ENCODE measurements around the gene GABARAPL1.

GABARAPL1 gene

GRCh38 chr12:10234562-10234961 is 21.9 kb downstream of the GABARAPL1 start:
- DNase-seq (ENCODE audit: low spot score): no peak

- peak; percentile 74 for DNase-seq (ENCODE audit: low spot score)
Observed at GRCh38 chr12:10235761-10236631, 23.3 kb downstream of the GABARAPL1 start.

GRCh38 chr12:10236720-10237119 is 24.0 kb downstream of the GABARAPL1 start:
- DNase-seq (ENCODE audit: low spot score): no peak

- DNase-seq (ENCODE audit: low spot score): no peak
Observed at GRCh38 chr12:10238526-10238925, 25.8 kb downstream of the GABARAPL1 start.

GRCh38 chr12:10241290-10241689 is 28.6 kb downstream of the GABARAPL1 start:
- DNase-seq (ENCODE audit: low spot score): no peak

DNA sequence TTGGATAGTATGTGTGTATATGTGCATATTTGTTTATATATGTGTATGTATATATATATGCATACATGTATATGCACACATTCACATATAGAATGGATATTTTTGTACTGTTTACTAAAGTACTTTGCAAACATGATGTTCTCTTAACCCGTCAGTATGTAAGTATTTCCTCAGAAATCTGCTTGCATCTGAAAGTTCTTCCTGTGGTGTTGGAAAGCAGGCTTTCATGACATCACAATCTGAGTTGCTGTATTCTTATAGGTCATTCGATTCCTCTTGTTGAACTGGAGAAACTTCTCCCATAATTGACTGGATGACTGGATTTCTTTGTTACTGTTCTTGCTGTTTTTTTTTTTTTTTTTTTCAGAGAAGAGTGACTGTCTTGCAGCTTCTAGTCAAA is 29.1 kb downstream of the GABARAPL1 start:
- no peak for DNase-seq (ENCODE audit: low spot score)

DNA sequence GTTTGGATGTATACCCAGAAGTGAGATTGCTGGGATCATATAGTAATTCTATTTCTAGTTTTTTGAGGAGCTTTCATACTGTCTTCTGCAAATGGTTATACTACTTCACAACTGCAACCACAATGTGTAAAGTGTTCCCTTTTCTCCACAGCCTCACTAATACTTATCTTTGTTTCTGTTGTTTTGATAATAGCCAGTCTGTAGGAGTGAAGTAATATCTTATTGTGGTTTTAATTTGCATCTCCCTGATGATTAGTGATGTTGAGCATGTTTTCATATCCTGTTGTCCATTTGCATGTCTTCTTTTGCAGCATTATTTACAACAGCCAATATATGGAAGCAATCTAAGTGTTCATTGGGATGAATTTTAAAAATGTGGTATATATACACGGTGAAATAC is 29.9 kb downstream of the GABARAPL1 start:
- DNase-seq (ENCODE audit: low spot score): no peak

- no peak for DNase-seq (ENCODE audit: low spot score)
Observed at GRCh38 chr12:10243818-10244520, 31.3 kb downstream of the GABARAPL1 start.

- DNase-seq (ENCODE audit: low spot score): no peak
Observed at GRCh38 chr12:10247436-10248058, 34.9 kb downstream of the GABARAPL1 start.

DNA sequence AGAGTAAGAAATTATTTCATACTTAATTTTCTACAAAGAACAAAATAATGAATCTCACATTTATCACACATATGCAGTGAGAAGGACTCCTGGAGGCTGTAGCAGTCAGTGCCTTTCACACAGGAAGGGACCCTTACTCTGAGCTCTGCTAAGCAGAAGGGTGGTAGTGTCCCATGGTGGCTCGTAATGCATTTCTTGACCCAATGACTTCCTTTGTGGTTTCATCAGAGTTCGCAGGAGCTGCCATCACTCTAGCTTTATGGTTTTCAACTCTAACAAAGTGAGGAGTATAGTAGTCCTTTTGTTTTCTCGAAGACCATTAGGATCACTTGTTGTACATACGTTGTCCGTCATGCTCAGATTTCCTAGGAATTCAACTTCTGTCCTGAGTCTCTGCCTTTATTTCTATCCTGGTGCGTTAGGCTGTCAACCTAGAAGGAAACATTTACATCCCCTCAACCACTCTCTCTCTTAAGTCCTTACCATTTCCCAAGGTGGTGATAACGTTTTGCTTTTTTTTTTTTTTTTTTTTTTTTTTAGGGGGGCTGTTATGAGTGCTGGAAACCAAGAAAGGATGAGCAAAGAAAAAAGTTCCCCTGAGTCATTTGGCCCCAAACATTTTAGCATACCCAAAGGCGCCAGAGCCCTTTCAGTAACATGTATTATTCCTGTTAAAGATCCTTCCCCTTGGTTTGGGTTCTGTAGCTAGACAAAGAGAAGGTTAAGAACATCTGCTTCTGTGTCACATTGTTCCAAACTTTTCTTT is 37.2 kb downstream of the GABARAPL1 start:
- DNase-seq (ENCODE audit: low spot score): no peak

- no peak for DNase-seq (ENCODE audit: low spot score)
Observed at GRCh38 chr12:10251669-10252068, 39.0 kb downstream of the GABARAPL1 start.

- no peak for DNase-seq (ENCODE audit: low spot score)
Observed at GRCh38 chr12:10252201-10252600, 39.5 kb downstream of the GABARAPL1 start.

GRCh38 chr12:10256064-10256463 is 43.4 kb downstream of the GABARAPL1 start:
- DNase-seq (ENCODE audit: low spot score): no peak

DNA sequence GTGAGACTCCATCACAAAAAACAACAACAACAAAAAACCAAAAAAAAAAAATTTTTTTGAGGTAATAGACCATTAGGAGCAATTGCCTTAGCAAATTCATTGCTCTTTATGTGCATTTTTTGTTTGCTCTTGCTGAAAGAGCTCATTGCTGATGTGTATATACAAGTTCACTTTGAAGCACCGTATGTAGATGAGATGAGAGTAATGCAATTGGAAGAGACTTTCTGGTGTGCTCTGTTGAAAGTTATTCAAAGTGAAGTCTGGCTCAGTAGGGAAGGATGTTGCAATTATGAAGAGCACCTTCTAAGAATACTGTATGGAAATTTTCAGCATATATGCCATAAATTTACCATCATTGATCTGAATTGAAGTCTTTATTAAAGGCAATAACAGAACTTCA is 48.2 kb downstream of the GABARAPL1 start:
- DNase-seq (ENCODE audit: low spot score): no peak

- no peak for DNase-seq (ENCODE audit: low spot score)
Observed at GRCh38 chr12:10268037-10268436, 55.4 kb downstream of the GABARAPL1 start.

- no peak for DNase-seq (ENCODE audit: low spot score)
Observed at GRCh38 chr12:10272467-10272866, 59.8 kb downstream of the GABARAPL1 start.

Data from D341Med (cell line).